NCI-H69 (cell line): ENCODE results near the gene GAMT.

ENCODE experiments used
- DNase-seq: peaks from one replicate; lab custom pipeline; 2025; lab: John Stamatoyannopoulos, UW

GAMT gene

DNA sequence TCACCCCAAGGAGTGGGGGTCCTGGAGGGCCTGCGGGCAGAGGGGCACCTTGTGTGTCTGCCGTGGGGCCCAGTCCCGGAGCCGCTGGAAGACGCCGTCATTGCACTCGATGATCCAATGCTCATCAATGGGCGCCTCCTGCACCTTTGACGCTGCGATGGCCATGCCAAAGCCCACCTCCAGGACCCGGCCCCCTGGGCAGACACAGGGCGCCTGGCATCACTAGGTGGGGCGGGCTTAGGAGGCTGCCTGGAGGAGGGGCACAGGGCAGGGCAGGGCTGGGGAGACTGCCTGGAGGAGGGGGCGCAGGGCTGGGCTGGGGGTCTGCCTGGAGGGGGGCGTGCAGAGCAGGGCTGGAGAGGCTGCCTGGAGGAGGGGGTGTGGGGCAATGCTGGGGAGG, 1.6 kb downstream of the GAMT start:
- no peak for DNase-seq

DNA sequence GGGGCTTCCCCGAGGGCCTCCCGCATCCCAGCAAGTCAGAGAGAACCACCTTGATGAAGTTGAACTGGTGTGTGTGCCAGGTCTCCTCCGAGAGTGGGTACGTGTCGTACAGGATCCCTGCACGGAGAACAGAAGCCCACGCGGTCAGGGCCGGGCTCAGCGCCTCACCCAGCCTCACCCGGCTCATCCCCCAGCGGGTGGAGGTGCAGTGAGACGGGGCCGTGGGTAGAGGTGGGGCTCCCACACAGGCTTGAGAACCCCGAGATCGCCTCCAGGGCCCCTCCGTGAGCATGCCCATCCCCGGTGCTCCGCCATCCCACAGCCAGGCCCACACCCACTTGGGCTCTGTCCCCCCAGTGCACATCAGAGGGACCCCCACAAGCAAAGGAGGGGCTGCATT, 2.3 kb downstream of the GAMT start:
- no peak for DNase-seq

DNA sequence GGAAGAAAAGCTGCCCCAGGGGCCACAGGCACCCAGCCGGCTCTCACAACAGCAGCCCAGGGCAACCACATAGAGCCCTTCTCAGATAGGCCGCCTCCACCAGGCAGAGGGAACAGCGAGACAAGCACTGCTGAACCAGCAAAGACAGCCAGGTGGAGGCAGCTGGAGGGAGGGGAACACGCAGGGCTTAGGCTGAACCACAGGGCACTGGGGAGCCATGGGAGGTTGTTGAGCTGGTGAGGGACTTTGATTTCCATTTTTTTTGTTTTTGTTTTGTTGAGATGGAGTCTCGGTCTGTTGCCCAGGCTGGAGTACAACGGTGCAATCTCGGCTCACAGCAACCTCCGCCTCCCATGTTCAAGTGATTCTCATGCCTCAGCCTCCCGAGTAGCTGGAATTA, 3.5 kb downstream of the GAMT start:
- DNase-seq: no peak

DNA sequence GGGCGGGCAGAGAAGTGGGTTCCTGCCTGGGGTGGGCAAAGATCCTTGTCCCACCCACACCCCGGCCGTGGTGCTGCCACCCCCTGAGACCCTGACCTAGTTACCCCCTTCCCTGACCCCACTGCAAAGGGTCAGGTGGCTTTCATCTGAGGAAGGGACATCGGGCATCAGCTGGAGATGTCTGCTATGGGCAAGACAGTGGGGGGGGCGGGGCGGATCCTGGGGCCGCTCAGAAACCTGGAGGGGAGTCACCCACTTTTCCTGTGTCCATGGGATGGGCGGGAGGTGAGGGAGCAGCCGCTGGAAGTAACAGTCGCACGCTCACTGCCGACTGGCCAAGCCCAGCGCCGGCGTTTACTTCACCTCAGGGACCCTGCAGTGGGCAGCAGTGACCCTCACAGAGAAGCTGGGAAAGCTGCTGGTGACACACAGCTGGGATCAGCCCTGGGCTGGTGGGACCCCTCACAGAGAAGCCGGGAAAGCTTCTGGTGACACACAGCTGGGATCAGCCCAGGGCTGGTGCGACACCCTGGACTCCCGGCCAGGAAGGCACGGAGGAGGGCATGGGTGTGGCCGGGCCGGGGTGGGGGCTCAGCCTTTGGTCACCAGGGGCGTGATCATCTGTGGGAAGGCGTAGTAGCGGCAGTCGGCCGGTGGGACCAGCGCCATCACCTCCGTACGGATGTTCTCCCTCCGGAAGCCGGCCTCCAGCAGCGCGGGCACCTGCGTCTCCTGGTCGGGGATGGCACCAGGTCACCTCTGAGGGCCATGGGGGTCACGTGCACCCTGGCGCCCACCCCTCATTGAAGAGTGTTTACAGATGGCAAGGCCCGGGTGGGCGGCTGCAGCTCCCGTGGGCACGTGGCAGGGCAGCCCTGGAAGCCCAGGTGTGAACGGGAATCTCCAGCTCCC, 4.3 kb downstream of the GAMT start:
- DNase-seq: no peak

DNA sequence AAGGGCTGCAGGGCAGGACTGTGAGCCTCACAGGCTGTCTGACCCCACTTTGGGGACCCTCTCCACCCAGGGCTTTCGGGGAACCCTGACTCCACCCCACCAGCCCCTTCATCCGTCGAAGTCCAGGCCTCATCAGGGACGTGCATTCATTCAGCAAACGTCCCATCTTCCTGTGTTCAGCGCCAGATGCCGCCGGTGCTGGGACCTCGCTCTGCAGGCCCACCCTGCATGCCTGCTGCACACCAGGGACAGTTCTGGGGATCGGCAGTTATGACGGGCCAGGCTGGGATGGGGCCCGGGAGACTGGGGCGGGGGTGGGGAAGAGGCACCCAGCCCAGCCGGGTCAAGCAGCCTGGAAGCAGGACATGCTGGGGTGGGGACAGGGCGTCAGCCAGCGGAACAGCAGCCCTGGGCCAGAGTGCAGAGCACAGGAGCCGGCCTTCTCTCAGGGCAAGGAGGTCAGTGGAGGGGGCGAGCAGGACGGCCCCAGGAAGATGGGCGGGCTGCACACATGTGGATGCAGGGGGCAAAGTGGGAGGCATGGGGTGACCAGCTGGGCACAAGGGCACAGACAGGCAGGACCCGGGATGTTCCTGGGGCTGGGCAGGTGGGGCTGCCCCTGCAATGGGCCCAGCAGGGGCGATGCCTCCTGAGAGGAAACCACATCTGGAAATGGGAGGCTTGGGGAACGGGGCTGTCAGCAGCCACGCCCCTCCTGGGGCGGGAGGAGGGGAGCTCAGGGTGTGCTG, 5.1 kb downstream of the GAMT start:
- DNase-seq: no peak

DNA sequence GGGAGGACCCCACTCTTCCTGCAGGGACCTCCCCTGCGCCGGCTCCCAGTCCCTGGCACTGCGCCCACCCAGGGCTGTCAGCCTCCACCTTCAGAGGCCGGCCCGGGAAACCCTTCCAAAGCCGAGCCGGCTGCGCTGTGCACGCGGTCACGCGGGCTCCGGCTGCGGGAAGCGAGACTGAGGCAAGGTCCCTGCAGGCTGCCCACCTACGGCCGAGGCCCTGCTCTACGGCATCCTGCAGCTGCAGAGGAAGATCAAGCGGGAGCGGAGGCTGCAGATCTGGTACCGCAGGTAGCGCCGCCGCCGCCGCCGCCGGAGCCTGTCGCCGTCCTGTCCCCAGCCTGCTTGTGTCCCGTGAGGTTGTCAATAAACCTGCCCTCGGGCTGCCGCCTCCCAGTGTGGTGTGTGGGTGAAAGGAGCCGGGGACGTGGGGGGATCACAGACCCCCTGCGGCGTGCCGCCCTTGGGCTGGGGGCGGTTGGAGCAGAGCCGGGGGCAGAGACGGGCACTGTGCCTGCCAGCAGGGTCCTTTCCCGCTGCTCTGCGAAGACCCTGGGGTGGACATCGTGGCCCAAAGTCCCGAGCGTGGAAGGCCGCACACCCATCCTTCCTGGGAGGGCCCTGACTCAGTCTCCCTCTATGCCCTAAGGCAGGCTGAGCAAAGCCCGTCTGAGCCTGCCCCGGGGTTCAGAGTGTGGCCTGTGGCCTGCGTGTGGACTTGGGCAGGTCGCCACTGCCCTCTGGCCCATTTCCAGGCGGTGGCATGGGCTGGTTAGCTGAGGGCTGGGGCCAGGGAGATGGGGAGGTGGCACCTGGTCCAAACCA, 5.9 kb downstream of the GAMT start:
- DNase-seq: no peak

DNA sequence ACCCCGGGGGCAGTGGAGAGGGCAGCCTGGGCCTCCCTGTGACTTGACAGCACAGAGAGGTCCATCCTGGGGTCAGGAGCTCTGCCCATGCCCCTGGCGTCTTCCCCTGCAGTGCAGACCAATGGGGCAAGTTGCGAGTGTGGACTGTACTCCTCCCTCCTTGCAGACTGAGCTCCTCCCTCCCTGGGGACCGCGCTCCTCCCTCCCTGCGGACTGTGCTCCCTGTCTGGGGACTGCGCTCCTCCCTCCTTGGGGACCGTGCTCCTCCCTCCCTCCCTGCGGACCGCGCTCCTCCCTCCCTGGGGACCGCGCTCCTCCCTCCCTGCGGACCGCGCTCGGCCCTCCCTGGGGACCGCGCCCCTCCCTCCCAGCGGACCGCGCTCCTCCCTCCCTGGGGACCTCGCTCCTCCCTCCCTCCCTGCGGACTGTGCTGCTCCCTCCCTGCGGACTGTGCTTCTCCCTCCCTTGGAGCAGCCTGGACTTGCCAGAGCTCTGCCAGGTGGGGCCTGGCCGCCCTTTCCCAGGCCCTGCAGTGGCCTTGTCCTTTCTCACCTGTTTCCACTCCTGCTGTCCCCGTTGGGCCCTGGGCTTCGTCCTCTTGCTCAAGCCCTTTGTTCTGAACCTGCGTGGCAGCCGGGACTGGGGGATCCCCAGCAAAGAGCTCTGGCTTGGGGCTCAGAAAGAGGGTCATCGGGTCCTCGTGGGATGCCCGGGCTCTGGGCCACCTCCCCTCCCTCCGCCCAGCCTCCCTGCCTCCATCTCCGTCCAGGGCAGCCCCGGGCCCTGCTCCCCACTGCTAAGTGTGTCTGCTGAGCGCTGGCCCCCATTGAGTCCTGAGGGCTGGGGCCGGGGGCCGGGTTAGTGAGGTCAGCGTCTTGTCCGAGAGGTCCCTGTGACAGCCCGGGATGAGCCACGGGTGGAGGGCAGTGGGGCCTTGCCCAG, 6.8 kb downstream of the GAMT start:
- DNase-seq: no peak

DNA sequence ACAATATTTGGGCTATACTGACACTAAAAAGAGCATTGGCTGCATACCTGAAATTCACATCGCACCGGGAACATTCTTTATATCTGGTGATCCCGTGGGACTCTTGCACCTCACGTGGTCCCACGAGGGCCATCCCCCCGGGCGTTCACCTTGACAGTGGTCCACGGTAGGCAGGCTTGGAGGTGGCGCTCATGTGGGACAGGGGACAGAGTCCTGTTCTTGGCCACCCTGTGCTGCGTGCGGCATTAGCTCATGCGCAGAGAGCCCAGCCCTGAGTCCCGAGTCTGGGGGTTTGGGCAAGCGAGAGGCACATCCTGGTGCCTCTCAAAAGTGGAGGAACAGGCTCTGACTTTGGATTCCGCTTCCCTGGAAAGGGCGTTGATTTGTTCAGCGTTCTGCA, 7.5 kb downstream of the GAMT start:
- no peak for DNase-seq

DNA sequence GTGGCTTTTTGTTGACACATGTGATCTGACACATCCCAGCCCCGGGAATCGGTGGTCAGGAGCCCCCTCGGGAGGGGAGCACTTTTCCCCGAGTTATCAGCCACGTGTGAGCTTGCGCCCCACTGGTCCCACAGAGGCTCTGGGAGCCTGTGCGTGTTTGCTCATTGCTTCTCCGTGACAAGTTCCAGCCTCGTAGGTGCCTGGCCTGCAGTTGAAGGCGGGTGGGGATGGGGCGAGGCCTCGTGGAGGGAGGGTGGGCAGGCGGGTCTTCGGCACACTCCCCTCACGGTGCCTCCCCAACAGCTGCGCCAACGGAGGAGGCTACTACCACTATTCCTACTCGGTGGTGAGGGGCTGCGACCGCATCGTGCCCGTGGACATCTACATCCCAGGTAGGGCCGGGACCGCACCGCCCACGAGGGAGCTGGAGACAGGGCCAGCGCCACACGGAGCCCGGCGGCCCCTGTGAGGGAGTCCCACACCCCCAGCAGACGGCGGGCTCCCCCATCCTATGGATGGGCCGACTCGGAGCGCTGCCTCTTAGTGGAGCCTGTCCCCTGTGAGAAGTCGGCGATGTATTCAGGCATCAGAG, 8.3 kb downstream of the GAMT start:
- no peak for DNase-seq

DNA sequence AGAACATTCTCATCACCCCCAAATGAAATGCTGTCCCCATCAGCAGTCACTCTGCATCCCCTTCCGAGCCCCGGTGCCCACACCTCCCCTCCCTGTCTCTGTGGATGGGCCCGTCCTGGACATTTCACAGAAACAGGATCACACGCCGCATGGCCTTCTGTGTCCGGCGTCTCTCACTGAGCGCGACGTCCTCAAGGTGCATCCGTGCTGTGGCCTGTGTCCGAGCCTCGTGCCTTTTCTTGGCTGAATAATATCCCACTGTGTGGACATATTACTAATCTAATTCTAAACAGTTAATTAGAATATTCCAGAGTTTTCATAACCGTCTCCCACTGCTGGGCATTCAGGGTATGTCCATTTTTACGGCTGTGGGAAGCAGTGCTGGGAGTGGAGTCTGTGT, 8.9 kb downstream of the GAMT start:
- DNase-seq: no peak

DNA sequence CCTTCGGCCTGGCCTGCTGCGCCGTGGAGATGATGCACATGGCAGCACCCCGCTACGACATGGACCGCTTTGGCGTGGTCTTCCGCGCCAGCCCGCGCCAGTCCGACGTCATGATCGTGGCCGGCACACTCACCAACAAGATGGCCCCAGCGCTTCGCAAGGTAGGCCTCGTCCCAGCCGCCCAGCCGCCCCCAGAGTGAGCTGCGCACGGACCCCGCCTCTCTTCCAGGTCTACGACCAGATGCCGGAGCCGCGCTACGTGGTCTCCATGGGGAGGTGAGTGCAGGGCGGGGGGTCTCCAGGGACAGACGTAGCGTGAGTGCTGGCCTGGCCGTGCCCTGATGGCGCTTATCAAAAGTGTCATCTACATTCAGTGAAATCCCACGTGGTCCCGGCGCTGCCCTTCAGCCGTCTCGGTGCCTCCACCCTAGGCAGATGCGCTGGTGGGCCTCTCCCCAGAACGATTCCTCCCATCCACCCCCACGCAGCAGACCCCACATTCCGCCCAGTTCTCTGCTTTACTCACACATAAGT, 10.4 kb downstream of the GAMT start:
- no peak for DNase-seq

DNA sequence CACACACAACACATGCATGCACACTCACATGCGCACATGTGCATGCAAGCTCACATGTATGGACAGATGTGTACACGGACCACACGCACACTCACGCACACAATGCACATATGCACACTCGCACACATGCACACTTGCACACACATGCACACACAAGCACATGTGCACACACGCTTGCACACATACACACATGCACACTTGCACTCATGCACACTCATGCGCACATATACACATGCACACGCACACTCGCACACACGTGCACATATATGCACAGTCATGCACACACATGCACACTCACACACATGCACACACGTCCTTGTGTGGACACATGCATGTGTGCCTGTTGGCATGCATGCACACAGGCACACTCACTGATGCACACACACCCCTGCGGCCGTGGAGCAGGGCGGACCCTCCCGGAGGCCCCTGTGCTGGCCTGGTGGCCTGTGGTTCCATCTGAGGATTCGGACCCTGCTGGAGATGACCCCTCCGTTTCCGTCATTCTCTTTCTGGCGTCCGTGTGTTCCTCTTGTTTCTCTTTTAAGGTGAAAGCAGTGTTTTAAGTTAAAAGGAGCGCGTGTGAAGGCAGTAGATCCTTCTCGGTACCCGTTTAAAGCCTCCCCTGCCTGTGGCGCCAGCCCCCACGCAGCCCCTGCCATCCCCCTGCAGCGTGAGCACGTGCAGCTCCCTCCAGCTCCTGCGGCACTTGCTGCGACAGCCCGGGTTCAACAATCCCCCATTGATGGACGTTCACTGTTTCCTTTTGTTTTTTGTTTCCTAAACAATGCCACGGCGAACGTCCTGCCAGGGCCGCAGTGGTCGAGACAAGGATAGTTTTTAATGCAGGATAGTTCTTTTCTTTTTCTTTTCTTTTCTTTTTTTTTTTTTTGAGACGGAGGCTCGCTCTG, 12.1 kb downstream of the GAMT start:
- no peak for DNase-seq

DNA sequence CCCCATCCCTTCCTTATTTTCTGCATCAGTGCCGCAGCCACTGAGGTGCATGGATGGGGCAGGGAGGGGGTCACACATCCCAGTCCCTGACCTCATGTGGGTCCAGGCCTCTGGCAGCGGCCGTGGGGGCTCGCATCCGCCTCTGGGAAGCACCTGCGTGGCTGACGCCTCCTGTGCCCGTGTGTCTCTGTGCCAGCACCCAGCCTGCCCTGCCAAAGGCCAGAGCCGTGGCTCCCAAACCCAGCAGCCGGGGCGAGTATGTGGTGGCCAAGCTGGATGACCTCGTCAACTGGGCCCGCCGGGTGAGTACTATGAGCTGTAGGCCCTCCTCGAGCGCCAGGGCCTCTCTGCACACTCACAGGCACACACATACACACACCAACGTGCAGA, 12.7 kb downstream of the GAMT start:
- no peak for DNase-seq

DNA sequence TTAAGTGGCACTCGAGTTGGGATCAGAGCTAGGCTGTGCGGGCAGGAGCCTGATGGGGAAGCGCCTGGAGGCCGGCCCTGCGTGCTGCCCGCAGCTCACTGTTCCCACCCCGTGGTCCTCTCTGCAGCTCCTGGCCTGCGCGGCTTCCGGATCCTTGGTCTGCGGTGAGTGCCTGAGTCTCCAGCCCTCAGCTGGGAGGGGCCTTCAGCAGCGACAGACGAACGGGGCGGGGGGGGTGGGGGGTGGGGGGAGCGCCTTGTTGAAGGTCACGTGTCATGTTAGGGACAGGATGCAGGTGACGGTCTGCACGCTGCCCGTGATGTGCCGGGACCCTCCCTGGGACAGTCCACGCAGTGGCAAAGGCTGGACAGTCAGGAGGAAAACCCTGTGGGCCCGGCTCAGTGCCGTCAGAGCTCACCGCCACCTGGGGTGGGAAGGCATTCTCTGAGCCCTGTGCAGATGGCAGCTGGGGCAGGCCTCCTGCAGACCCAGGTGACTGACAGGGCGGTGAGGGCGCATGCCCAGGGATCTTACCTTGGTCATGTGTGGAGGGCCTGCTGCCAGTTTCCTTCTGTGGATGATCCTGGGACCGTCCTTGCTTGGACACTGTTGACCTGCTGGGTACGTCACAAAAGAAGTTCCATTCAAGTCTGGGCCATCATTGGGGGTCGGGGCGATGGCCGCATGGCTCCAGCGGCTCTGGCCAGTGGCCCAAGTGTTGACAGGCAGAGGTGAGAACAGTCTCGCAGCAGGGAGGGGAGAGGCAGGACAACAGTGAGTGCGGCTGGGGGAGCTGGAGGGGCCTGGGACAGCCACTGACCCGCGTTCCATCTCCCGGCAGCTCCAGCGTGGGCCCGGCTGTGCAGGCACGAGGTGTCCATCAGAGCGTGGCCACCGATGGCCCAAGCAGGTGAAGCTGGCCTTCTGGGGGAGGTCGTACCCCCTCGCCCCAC, 13.4 kb downstream of the GAMT start:
- DNase-seq: no peak

DNA sequence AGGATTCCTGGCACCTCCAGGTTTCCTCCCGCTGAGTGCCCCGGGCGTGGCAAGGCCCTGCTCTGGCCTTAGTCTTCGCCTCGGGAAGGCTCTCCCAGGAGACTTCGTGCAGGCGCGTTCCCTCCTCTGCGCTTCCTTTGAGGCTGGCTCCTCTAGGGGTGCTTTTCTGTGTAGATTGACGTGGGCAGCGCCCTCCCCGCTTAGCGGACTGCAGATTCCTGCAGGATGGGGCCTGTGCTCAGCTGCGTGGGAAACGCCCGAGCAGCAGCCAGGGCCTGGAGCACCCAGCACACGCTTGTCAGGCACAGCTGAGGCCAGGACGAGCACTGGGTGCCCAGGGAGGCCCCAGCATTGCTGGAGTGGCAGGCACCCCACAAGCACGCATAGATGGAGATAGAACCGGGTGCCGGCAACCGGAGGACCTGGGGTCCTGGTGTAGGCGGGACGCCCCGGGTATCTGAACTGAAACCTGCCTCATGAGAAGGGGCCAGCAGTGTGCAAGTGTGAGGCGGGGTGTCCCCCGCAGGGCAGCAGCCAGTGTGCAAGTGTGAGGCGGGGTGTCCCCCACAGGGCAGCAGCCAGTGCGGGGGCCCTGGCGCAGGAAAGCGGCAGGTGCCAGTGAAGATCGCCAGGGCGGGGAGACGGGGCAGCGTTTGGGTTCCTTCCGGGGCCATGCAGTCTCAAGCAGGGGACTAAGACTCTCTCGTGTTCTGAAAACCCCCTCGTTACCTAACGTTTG, 14.2 kb downstream of the GAMT start:
- DNase-seq: no peak

DNA sequence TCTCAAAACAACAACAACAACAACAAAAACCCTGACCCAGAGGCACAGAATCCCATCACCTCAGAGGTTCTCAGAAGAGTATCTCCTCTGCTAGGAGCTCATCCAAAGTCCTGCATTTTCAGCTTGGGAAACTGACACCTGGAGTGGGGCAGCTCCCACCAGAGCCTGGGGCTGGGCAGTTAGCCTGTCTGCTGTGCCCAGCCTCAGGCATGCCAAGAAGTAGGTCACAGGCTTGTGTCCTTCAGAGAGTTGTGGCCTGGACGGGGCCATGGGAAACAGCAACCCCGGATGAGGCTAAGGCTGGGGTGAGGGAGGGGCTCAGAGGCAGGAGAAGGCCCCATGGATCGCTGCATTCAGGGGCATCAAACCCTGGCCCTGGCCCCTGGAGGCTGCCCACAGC, 15.5 kb downstream of the GAMT start:
- no peak for DNase-seq

DNA sequence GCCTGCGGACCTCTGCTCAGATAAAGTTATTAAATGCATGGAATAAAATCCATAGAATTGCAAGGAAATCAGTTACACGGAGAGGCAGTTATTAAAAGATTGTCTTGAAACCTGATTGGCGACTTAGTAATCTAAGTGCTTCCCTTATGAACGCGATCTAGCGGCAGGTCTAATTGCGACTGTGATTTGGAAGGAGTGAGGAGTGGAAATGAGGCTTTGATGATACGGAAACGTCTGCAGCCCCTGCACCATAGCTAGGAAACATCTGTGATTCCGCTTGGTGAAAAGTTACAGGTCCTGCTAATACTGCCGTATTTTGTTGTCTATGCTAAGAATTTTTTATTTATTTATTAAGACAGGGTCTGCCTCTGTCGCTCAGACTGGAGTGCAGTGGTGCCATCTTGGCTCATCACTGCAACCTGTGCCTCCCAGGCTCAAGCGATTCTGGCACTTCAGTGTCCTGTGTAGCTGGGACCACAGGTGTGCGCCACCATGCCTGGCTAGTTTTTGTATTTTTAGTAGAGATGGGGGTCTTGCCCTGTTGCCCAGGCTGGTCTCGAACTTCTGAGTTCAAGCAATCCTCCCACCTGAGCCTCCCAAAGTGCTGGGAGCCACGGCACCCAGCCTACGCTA, 16.7 kb downstream of the GAMT start:
- DNase-seq: peak; percentile 45
